Activated T-helper 17 cell treated with anti-CD3 and anti-CD28 coated beads, Interleukin-2, amount 50 U/mL, for 72 hours (primary cell): ENCODE data around the gene CAP1. TPM values are rescaled to one million over a fixed set of nuclear protein-coding genes. Genes with fewer than 3 reads are reported as not detected.
A peak's percentile ranks its signal among the peaks of the same experiment; 100 is the strongest.

ENCODE experiments used
- ATAC-seq: fragments of 150-1000 bp; cut with Tn5 transposase; replicated peaks from 2 replicates; pipeline ENCODE4 v1.10.0; 2021; ENCODE audit warnings: mild to moderate bottlenecking, moderate library complexity
- H3K27ac Mint-ChIP-seq: one replicate; pipeline ENCODE4 v1.8.0; 2022; ENCODE audit warnings: mixed read lengths
- H3K27me3 Mint-ChIP-seq: one replicate; pipeline ENCODE4 v1.8.0; 2022; ENCODE audit warnings: mixed read lengths
- H3K36me3 Mint-ChIP-seq: one replicate; pipeline ENCODE4 v1.8.0; 2022; ENCODE audit warnings: low read depth, mild to moderate bottlenecking, mixed read lengths
- H3K4me1 Mint-ChIP-seq: one replicate; pipeline ENCODE4 v1.8.0; 2022; ENCODE audit warnings: mixed read lengths
- H3K4me3 Mint-ChIP-seq: one replicate; pipeline ENCODE4 v1.8.0; 2022; ENCODE audit warnings: mild to moderate bottlenecking, mixed read lengths
- H3K9me3 Mint-ChIP-seq: one replicate; pipeline ENCODE4 v1.8.0; 2022; ENCODE audit warnings: mixed read lengths
- total RNA-seq, 2 donors: library from RNA; stranded (reverse); gene quantifications; one replicate each; pipeline ENCODE4 v1.2.3, GENCODE V29; 2022

Gene CAP1
- total RNA-seq, 2 donors from 2014 or later = 405 to 687 TPM

GRCh38 chr1:40042341-40042740 is 1.8 kb downstream of the CAP1 start:
- Mint-ChIP-seq H3K9me3 (no peaks in the 10 kb centered on the region), H3K36me3 (peaks cover 78% of the 10 kb centered on the region), H3K27me3 (no peaks in the 10 kb centered on the region), H3K4me1 (peaks cover 32% of the 10 kb centered on the region), H3K4me3 (peak overlapping the region; percentile 87), H3K27ac (peak overlapping the region; percentile 84)
- ATAC-seq = no peak

- Mint-ChIP-seq H3K27ac (peak overlapping the region; percentile 82), H3K9me3 (no peaks in the 10 kb centered on the region), H3K27me3 (no peaks in the 10 kb centered on the region), H3K4me1 (peaks cover 40% of the 10 kb centered on the region), H3K36me3 (peaks cover 96% of the 10 kb centered on the region), H3K4me3 (peak overlapping the region; percentile 87)
- ATAC-seq = no peak
Observed at GRCh38 chr1:40044110-40044509, 3.6 kb downstream of the CAP1 start.

DNA sequence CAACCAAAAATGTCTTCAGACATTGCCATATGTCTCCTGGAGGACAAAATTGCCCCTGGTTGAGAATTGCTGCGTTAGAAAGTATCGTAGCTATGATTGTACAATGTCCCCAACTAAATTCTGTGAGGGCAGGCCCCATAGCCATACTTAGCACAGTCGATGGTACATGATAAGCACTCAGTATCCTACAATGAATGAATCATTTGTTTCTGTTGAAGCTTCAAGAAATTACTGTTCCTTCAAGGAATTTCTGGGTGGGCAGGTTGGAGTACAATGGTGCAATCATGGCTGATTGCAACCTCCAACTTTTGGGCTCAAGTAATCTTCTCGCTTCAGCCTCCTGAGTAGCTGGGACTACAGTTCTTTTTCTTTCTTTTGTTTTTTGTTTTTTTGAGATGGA is 4.7 kb downstream of the CAP1 start:
- H3K4me1 Mint-ChIP-seq = peaks cover 47% of the 10 kb centered on the region
- peak overlapping the region; percentile 82 for H3K27ac Mint-ChIP-seq
- peak overlapping the region; percentile 87 for H3K4me3 Mint-ChIP-seq
- H3K27me3 Mint-ChIP-seq = no peaks in the 10 kb centered on the region
- H3K9me3 Mint-ChIP-seq = no peaks in the 10 kb centered on the region
- H3K36me3 Mint-ChIP-seq = peaks cover 99% of the 10 kb centered on the region
- no peak for ATAC-seq

DNA sequence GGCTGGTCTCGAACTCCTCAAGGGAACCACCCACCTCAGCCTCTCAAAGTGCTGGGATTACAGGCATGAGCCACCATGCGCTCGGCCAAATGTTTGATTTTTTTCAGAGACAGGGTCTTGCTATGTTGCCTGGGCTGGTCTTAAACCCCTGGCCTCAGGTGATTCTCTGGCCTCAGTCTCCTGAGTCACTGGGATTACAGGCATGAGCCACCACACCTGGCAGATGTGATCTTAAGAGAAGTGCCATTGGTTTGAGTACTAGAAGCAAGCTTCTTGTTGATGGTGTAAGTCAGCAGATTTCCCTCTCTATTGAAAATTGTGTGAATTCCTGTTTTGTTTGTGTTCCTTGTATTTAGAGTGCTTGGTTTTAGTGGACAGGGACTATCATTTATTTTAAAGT is 5.2 kb downstream of the CAP1 start:
- Mint-ChIP-seq H3K9me3 (no peaks in the 10 kb centered on the region), H3K27ac (peak overlapping the region; percentile 82), H3K27me3 (no peaks in the 10 kb centered on the region), H3K4me3 (peak overlapping the region; percentile 87), H3K36me3 (peaks cover 98% of the 10 kb centered on the region), H3K4me1 (peaks cover 51% of the 10 kb centered on the region)
- ATAC-seq = no peak

DNA sequence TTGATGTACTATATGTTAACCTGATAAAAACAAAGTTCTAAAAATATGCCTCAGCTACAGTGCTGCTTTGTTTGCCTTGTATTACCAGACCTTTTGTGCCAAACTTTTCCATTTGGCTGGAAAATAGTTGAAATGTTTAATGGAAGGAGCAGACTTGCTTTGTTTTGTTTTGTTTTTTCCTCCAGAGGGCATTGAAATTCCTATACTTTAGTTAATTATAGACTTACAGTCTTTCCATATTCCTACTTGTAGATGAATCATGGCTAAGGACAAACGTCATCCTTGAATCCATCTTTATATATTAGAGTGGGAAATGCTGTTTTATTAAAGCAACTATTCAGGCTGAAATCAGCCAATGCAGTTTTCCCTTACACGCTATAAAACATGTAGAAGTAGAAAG is 6.7 kb downstream of the CAP1 start:
- ATAC-seq = no peak
- Mint-ChIP-seq H3K27ac (peak overlapping the region; percentile 75), H3K9me3 (no peaks in the 10 kb centered on the region), H3K27me3 (no peaks in the 10 kb centered on the region), H3K4me3 (peak overlapping the region; percentile 65), H3K36me3 (peaks cover 97% of the 10 kb centered on the region), H3K4me1 (peaks cover 55% of the 10 kb centered on the region)

DNA sequence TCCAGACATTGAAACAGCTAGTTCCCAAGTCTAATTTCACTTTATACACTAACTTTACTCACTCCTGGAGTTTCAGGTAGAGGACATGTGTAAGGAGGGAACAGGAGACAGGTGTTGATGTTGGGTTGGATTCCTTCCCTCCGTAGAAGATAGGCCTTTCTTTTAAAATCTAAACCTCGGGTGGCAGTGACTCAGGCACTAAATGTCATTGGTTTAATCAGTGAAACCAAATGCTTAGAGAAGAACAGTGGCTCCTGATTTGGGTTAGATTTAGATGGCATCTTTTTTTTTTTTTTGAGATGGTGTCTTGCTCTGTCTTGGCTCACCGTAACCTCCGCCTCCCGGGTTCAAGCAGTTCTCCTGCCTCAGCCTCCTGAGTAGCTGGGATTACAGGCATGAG is 7.2 kb downstream of the CAP1 start:
- H3K4me3 Mint-ChIP-seq = peak overlapping the region; percentile 65
- no peaks in the 10 kb centered on the region for H3K9me3 Mint-ChIP-seq
- H3K27ac Mint-ChIP-seq = peak overlapping the region; percentile 75
- H3K4me1 Mint-ChIP-seq = peaks cover 53% of the 10 kb centered on the region
- ATAC-seq = peak; percentile 33
- H3K36me3 Mint-ChIP-seq = peaks cover 97% of the 10 kb centered on the region
- no peaks in the 10 kb centered on the region for H3K27me3 Mint-ChIP-seq

DNA sequence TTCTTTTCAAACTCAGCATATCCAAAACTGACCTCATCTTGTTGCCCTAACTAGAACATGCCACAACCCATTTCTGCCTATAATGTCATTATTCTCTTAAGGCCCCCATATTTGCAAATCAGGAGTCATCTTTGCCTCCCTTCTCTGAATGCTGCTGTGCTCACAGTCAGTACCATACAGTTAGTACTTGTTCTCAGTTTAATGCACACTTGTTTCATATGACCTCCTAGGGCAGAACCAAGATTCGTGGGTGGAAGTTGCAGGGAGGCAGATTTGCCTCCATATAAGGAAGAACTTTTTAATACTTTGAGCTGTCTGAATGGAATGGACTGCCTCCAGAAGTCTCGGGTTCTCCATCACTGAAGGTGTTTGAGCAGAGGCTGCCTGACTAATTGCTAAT is 9.2 kb downstream of the CAP1 start:
- ATAC-seq = peak; percentile 85
- Mint-ChIP-seq H3K4me3 (peak overlapping the region; percentile 65), H3K27ac (peak overlapping the region; percentile 23), H3K27me3 (no peaks in the 10 kb centered on the region), H3K36me3 (peaks cover 96% of the 10 kb centered on the region), H3K9me3 (no peaks in the 10 kb centered on the region), H3K4me1 (peaks cover 50% of the 10 kb centered on the region)

DNA sequence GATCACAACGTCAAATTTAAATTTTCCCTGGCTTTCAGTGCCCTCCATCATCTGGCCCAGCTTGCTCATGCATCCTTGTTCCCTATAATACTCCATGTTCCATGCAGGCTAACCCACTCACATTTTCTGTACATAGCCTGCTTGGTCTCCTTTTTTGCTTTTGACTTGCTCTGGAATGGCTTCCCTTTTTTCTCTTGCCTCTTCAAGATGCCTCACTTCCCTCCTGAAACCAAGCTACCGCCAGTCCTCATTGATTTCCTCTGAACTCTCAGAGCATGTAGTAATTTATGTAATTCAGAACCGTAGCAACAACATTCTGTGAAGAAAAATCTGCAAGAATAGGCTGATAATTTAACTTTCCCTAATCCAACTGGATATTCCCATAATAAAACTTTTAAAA is 10.3 kb downstream of the CAP1 start:
- Mint-ChIP-seq H3K4me1 (peaks cover 52% of the 10 kb centered on the region), H3K27ac (peak overlapping the region; percentile 88), H3K36me3 (peaks cover 96% of the 10 kb centered on the region), H3K27me3 (no peaks in the 10 kb centered on the region), H3K4me3 (peak overlapping the region; percentile 74), H3K9me3 (no peaks in the 10 kb centered on the region)
- ATAC-seq = no peak

DNA sequence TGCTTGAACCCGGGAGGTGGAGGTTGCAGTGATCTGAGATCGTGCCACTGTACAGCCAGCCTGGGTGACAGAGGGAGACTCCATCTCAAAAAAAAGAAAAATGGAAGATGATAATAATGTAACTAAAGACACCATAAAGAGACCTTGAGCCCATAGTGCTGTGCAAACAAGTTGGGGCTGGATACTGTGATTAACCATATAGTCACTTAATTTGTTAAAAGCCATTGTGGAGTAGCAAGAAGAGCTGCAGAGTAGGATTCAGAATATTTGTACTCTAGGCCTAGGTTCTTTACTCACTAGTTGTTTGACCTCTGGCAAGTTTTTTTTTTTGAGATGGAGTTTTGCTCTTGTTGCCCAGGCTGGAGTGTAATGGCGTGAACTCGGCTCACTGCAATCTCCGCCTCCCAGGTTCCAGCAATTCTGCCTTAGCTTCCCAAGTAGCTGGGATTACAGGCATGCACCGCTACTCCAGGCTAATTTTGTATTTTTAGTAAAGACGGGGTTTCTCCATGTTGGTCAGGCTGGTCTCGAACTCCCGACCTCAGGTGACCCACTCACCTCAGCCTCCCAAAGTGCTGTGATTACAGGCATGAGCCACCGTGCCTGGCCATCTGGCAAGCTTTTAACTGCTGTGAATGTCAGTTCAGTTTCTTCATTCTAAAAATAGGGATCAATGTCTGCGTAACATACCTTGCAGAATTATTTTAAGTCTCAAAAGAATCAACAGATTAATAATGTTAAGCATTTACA is 12.8 kb downstream of the CAP1 start:
- peaks cover 97% of the 10 kb centered on the region for H3K36me3 Mint-ChIP-seq

GRCh38 chr1:40056519-40057309 is 16.2 kb downstream of the CAP1 start:
- Mint-ChIP-seq H3K27me3 (no peaks in the 10 kb centered on the region), H3K27ac (peak overlapping the region; percentile 52), H3K36me3 (peaks cover 99% of the 10 kb centered on the region), H3K9me3 (no peaks in the 10 kb centered on the region), H3K4me3 (peak overlapping the region; percentile 77), H3K4me1 (peaks cover 64% of the 10 kb centered on the region)
- no peak for ATAC-seq

More for the DNA sequence above, 12.8 kb downstream of the CAP1 start:
- Mint-ChIP-seq H3K27me3 (no peaks in the 10 kb centered on the region), H3K4me1 (peaks cover 64% of the 10 kb centered on the region), H3K9me3 (no peaks in the 10 kb centered on the region), H3K4me3 (no peak overlapping the region), H3K27ac (no peak overlapping the region)
- no peak for ATAC-seq

DNA sequence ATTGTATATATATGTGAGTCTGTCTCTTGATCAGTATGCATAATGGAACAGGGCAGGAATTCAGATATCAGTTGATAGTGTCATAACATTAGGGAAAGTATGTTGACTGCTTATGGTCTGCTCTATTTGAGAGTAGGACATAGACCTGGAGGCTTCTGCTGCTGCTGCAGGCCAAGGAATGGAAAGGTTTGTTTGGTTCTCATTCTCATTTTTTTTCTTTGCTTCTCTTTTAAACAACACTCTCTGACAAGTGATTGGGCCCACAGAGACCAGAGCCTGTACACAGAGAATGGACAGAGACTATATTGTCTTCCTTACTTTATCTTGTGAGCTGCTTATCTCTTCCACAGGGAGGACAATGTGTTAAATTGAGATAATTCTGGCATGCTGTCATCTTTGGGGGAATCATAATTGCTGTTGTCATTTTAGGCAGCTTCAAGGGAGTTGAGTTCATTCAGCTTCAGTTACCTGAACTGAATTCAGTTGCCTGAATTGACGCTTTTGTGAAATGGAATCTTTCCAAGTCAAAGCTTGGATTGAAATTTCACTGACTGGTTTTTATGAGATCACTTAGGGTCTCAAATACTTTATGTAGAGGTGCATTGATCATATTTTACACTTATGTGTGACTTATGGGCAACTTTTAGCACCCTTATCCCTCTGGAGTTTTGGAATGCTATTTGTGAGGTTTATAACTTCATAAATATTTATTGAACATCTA is 16.9 kb downstream of the CAP1 start:
- Mint-ChIP-seq H3K27me3 (no peaks in the 10 kb centered on the region), H3K36me3 (peaks cover 99% of the 10 kb centered on the region), H3K4me3 (peak overlapping the region; percentile 77), H3K9me3 (no peaks in the 10 kb centered on the region), H3K4me1 (peaks cover 58% of the 10 kb centered on the region), H3K27ac (peak overlapping the region; percentile 20)
- no peak for ATAC-seq

DNA sequence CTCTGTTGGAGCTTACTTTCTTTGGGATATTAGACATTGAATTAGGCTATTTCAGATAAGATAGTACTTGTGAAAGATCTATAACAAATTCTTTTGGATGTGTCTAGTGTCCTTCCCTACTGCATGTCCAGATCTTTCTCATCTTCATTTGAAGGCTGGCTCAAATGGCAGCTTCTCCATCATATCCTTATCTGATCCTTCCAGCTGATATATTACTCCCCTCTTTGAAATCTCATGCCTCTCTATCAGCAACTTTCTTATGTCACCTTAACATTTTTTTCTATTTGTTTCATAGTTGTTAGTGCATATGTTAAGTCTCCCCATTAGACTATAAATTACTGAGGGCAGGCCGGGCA is 17.5 kb downstream of the CAP1 start:
- ATAC-seq = no peak
- H3K4me3 Mint-ChIP-seq = peak overlapping the region; percentile 77

GRCh38 chr1:40058453-40059337 is 18.2 kb downstream of the CAP1 start:
- Mint-ChIP-seq H3K4me3 (peak overlapping the region; percentile 77), H3K27me3 (no peaks in the 10 kb centered on the region), H3K4me1 (peaks cover 60% of the 10 kb centered on the region), H3K36me3 (peaks cover 100% of the 10 kb centered on the region), H3K27ac (peak overlapping the region; percentile 83), H3K9me3 (no peaks in the 10 kb centered on the region)
- peak; percentile 88 for ATAC-seq

More for the DNA sequence above, 17.5 kb downstream of the CAP1 start:
- Mint-ChIP-seq H3K27ac (peak overlapping the region; percentile 83), H3K36me3 (peaks cover 99% of the 10 kb centered on the region), H3K4me1 (peaks cover 57% of the 10 kb centered on the region), H3K27me3 (no peaks in the 10 kb centered on the region), H3K9me3 (no peaks in the 10 kb centered on the region)
